ENCODE data around the gene SLC52A1.

DNA sequence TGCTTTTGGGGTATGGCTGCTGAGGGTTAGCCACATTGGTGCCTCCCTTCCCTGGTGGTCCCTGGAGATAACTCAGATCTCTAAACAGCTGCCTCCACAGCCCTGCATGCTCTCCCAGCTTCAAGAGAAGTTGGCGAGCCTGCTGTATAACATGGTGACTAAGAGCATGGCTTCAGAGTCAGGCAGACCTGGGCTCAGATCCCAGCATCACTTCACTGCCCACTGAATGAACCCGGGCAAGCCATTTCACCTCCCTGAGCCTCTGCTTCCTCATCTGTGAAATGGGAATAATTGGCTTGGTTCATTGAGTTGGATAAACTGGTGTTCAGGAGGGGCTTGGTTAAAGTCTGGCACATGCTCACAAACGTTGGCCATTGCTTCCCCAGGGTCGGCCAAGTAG, 20.9 kb downstream of the SLC52A1 start:
- TF ChIP-seq, protein P1, sequence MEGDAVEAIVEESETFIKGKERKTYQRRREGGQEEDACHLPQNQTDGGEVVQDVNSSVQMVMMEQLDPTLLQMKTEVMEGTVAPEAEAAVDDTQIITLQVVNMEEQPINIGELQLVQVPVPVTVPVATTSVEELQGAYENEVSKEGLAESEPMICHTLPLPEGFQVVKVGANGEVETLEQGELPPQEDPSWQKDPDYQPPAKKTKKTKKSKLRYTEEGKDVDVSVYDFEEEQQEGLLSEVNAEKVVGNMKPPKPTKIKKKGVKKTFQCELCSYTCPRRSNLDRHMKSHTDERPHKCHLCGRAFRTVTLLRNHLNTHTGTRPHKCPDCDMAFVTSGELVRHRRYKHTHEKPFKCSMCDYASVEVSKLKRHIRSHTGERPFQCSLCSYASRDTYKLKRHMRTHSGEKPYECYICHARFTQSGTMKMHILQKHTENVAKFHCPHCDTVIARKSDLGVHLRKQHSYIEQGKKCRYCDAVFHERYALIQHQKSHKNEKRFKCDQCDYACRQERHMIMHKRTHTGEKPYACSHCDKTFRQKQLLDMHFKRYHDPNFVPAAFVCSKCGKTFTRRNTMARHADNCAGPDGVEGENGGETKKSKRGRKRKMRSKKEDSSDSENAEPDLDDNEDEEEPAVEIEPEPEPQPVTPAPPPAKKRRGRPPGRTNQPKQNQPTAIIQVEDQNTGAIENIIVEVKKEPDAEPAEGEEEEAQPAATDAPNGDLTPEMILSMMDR (IDR thresholded peaks at IDR 0.05 in 2 of 3, conservative IDR thresholded peaks at IDR 0.05 in 1 of 3; ENCODE audit: control insufficient read depth in 2 of 3, extremely low read depth in 1 of 3, insufficient read depth in 1 of 3, low read depth in 3 of 3, low read length in 3 of 3): no peak
- TF ChIP-seq POLR2A (IDR thresholded peaks at IDR 0.05; ENCODE audit: low read depth, low read length): 0 out of 2 replicates have a peak, but pooled peaks have one; percentile 8
- no peak for TF ChIP-seq TCF7 (IDR thresholded peaks at IDR 0.05; ENCODE audit: borderline replicate concordance)
- TF ChIP-seq BHLHE40 (IDR thresholded peaks at IDR 0.05; ENCODE audit: borderline replicate concordance in 1 of 2, low read depth in 2 of 2, low read length in 1 of 2): no peak
- no peak for TF ChIP-seq SUPT20H (IDR thresholded peaks at IDR 0.05; ENCODE audit: borderline replicate concordance, control insufficient read depth, low read depth, low read length)
- TF ChIP-seq GABPA (IDR thresholded peaks at IDR 0.05; ENCODE audit: low read depth): no peak
